GM08714 (cell line): ENCODE measurements around the gene ARFGEF3.

Source experiments
- H3K4me3 ChIP-seq: fragments of 200-500 bp; sonication (Bioruptor generic); 2 replicates; pipeline ENCODE4 v1.5.1; 2014; ENCODE audit warnings: mild to moderate bottlenecking, low read length, inconsistent platforms
- ZNF274 ChIP-seq: IDR thresholded peaks from 2 replicates; pipeline ENCODE4 v1.6.1; 2012; ENCODE audit warnings: mild to moderate bottlenecking, low read depth, low read length

The ARFGEF3 gene

GRCh38 chr6:138370631-138371451 is 209.1 kb downstream of the ARFGEF3 start:
- TF ChIP-seq ZNF274 = no peak
- H3K4me3 ChIP-seq = no peak overlapping the region

GRCh38 chr6:138371452-138371711 is 209.6 kb downstream of the ARFGEF3 start:
- no peak for TF ChIP-seq ZNF274
- no peak overlapping the region for H3K4me3 ChIP-seq

- no peak for TF ChIP-seq ZNF274
- H3K4me3 ChIP-seq = no peak overlapping the region
Observed at GRCh38 chr6:138371720-138372119, 210.0 kb downstream of the ARFGEF3 start.

- no peak for TF ChIP-seq ZNF274
- H3K4me3 ChIP-seq = no peak overlapping the region
Observed at GRCh38 chr6:138372711-138373463, 211.1 kb downstream of the ARFGEF3 start.

GRCh38 chr6:138374230-138374629 is 212.5 kb downstream of the ARFGEF3 start:
- H3K4me3 ChIP-seq = no peak overlapping the region
- no peak for TF ChIP-seq ZNF274

GRCh38 chr6:138374815-138375214 is 213.1 kb downstream of the ARFGEF3 start:
- no peak for TF ChIP-seq ZNF274

GRCh38 chr6:138377042-138377441 is 215.3 kb downstream of the ARFGEF3 start:
- no peak for TF ChIP-seq ZNF274
- no peak overlapping the region for H3K4me3 ChIP-seq

More at GRCh38 chr6:138374815-138375214, 213.1 kb downstream of the ARFGEF3 start:
- no peak overlapping the region for H3K4me3 ChIP-seq

- TF ChIP-seq ZNF274 = no peak
- H3K4me3 ChIP-seq = no peak within 1 kb of the TSS
Observed at GRCh38 chr6:138377844-138378243, 216.1 kb downstream of the ARFGEF3 start, which contains the start of gene SMIM28. Gene SMIM28, plus strand, starts transcription at chr6:138377905. Its CDS starts 168 bp downstream, at chr6:138378073.

GRCh38 chr6:138378463-138378862 is 216.7 kb downstream of the ARFGEF3 start:
- H3K4me3 ChIP-seq = no peak overlapping the region
- no peak for TF ChIP-seq ZNF274

GRCh38 chr6:138382498-138383265 is 220.9 kb downstream of the ARFGEF3 start:
- TF ChIP-seq ZNF274 = no peak
- no peak overlapping the region for H3K4me3 ChIP-seq

GRCh38 chr6:138383776-138384175 is 222.0 kb downstream of the ARFGEF3 start:
- no peak for TF ChIP-seq ZNF274
- no peak overlapping the region for H3K4me3 ChIP-seq

- no peak overlapping the region for H3K4me3 ChIP-seq
- TF ChIP-seq ZNF274 = no peak
Observed at GRCh38 chr6:138386897-138387296, 225.2 kb downstream of the ARFGEF3 start.

- TF ChIP-seq ZNF274 = no peak
- no peak overlapping the region for H3K4me3 ChIP-seq
Observed at GRCh38 chr6:138387577-138388368, 226.0 kb downstream of the ARFGEF3 start.

GRCh38 chr6:138389551-138389950 is 227.8 kb downstream of the ARFGEF3 start:
- no peak for TF ChIP-seq ZNF274
- no peak overlapping the region for H3K4me3 ChIP-seq
